HG02870 (cell line): ENCODE results near the gene LPO.

ENCODE experiments used
- ATAC-seq: cut with Tn5 transposase; IDR thresholded peaks from one replicate; pipeline ENCODE4 v1.9.1; 2021; ENCODE audit warnings: mild to moderate bottlenecking, moderate library complexity; ENCODE audit not compliant: unreplicated experiment

LPO gene

GRCh38 chr17:58315750-58316149 lies 77.4 kb downstream of the LPO start:
- no peak for ATAC-seq

- ATAC-seq = no peak
Measured at GRCh38 chr17:58316260-58316960, 78.0 kb downstream of the LPO start.

GRCh38 chr17:58317421-58318064 lies 79.2 kb downstream of the LPO start:
- peak; percentile 68 for ATAC-seq

- ATAC-seq = no peak
Measured at GRCh38 chr17:58318065-58318481, 79.7 kb downstream of the LPO start.
